ENCODE measurements around the gene SLC49A4. TPM values are rescaled to one million over a fixed set of nuclear protein-coding genes. Genes with fewer than 3 reads are reported as not detected.

The SLC49A4 gene
- total RNA-seq, 3 donors from 2014 or later = 1.7 to 2.0 (median 1.7) TPM

DNA sequence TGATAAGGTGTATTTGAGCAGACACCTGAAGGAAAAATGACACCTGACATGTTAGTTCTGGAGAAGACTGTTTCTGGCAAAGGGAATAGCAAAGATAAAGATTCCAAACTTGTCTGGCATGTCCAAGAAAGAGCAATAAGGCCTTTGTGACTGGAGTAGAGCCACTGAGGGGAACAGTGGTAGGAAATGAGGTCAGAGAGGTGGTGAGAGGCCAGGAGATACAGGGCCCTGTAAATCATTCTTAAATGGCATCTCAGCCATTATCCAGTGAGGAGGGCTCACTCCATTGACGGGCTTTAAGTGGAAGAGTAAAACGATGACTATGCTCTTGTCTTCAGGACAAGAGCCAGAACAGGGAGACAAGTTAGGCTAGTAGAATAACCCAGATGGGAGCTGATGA, 4.5 kb downstream of the SLC49A4 start:
- no peak for DNase-seq
- peaks cover 22% of the 10 kb centered on the region for H3K4me1 Mint-ChIP-seq (ENCODE audit: low read depth)
- ATAC-seq = no peak
- no peaks in the 10 kb centered on the region for H3K9me3 Mint-ChIP-seq
- H3K4me3 Mint-ChIP-seq = no peak overlapping the region
- H3K36me3 Mint-ChIP-seq (ENCODE audit: insufficient read depth) = peaks cover 5% of the 10 kb centered on the region
- H3K27me3 Mint-ChIP-seq (ENCODE audit: low read depth) = no peaks in the 10 kb centered on the region

DNA sequence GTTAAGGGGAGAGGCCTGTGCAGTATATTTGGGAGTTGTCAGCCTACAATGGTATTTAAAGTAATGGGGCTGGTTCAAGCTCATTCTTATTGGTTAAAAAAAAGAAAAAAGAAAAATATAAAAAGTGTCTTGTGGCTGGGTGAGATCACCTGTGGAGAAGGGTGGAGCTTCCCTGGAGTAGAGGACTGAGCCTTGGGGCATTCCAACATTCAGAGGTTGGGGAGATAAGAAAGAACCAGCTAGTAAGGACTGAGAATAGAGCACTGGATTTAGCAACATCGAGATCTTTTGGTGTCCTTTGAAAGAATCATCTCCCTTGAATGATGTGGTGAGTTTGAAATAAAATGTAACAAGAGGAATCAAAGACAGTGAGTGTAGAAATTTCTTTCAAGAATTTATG, 5.2 kb downstream of the SLC49A4 start:
- peaks cover 5% of the 10 kb centered on the region for H3K36me3 Mint-ChIP-seq (ENCODE audit: insufficient read depth)
- no peak for ATAC-seq
- no peaks in the 10 kb centered on the region for H3K27me3 Mint-ChIP-seq (ENCODE audit: low read depth)
- peaks cover 20% of the 10 kb centered on the region for H3K4me1 Mint-ChIP-seq (ENCODE audit: low read depth)
- H3K4me3 Mint-ChIP-seq = no peak overlapping the region
- no peak for DNase-seq
- no peaks in the 10 kb centered on the region for H3K9me3 Mint-ChIP-seq

DNA sequence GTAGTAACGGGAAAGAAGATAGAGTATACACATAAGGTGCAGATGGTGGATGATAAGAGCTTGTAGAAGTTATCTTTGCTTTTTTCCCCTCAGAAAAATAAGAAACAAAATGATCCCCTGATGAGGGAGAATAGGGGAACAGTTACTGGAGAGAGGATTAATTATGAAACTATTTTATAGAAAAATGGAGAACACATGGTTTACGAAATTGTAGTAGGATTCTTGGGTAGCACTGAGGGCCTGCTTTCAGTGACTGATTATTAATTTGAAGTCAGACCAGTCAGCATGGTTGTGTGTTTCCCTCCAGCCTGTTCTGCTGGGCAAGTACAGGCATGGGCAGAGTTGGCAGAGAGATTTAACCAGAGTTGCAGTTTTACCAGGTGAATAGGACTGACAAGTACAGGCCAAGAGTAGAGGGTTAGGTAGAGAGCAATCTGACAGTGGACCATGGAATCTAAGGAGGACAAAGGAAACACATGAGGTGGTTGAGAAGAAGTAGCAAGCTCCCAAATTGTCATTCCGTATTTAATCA, 5.9 kb downstream of the SLC49A4 start:
- Mint-ChIP-seq H3K27me3 (ENCODE audit: low read depth) (no peaks in the 10 kb centered on the region), H3K4me3 (no peak overlapping the region), H3K4me1 (ENCODE audit: low read depth) (peaks cover 17% of the 10 kb centered on the region), H3K36me3 (ENCODE audit: insufficient read depth) (peaks cover 5% of the 10 kb centered on the region), H3K9me3 (no peaks in the 10 kb centered on the region)
- no peak for ATAC-seq
- DNase-seq = no peak

DNA sequence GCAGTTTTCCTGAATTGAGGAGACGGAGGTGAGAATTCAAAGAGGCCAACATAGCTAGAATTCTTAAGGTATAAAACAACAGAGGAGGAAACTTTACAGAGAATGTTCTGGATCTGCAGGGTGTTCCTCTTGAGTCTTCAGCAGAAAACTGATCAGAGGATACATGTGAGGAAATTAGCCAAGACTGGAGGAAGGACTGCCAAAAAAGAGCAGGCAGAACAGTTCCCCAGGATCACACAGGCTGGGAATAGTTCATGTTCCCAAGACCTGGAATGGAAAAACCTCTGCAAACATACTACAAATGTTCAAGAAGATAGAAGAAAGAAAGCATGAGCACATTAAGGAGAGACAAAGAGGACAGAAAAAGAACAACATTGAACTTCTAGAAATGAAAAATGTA, 7.5 kb downstream of the SLC49A4 start:
- H3K4me1 Mint-ChIP-seq (ENCODE audit: low read depth) = peaks cover 1% of the 10 kb centered on the region
- ATAC-seq (no peak), DNase-seq (no peak)
- H3K27me3 Mint-ChIP-seq (ENCODE audit: low read depth) = no peaks in the 10 kb centered on the region
- H3K36me3 Mint-ChIP-seq (ENCODE audit: insufficient read depth) = peaks cover 6% of the 10 kb centered on the region
- H3K9me3 Mint-ChIP-seq = no peaks in the 10 kb centered on the region
- H3K4me3 Mint-ChIP-seq = no peak overlapping the region

DNA sequence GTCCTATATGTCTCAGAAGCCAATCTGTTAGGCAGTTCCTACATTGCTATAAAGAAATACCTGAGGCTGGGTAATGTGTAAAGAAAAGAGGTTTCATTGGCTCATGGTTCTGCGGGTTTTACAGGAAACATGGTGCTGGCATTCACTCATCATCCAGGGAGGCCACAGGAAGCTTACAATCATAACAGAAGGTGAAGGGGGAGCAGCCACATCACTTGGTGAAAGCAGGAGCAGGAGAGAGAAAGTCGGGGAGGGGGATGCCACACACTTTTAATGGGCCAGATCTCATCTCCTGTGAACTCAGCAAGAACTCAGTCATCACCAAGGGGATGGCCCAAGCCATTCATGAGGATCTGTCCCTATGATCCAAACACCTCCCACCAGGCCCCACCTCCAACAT, 9.1 kb downstream of the SLC49A4 start:
- no peaks in the 10 kb centered on the region for H3K27me3 Mint-ChIP-seq (ENCODE audit: low read depth)
- H3K9me3 Mint-ChIP-seq = no peaks in the 10 kb centered on the region
- no peak for ATAC-seq
- DNase-seq = no peak
- no peak overlapping the region for H3K4me3 Mint-ChIP-seq
- no peaks in the 10 kb centered on the region for H3K4me1 Mint-ChIP-seq (ENCODE audit: low read depth)
- H3K36me3 Mint-ChIP-seq (ENCODE audit: insufficient read depth) = peaks cover 15% of the 10 kb centered on the region

DNA sequence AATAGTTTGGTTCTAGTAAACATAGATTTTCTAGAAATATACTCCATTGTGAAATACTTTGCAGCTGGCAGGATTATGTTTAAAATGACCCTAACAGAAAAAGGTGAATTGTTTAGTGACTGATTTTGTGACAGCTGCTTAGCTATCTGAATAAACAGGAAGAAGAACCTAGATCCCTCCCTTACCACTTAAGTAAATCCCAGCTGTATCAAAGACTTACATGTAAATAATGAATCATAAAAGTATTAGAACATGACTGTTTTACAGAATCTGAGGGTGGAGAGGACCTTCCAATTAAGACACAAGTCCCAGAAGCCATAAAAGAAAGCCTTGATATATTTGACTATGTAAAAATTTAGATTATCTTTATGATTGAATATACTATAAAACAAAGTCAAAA, 15.9 kb downstream of the SLC49A4 start:
- peaks cover 21% of the 10 kb centered on the region for H3K36me3 Mint-ChIP-seq (ENCODE audit: insufficient read depth)
- DNase-seq (no peak), ATAC-seq (no peak)
- no peak overlapping the region for H3K4me3 Mint-ChIP-seq
- H3K27me3 Mint-ChIP-seq (ENCODE audit: low read depth) = no peaks in the 10 kb centered on the region
- H3K9me3 Mint-ChIP-seq = no peaks in the 10 kb centered on the region
- no peaks in the 10 kb centered on the region for H3K4me1 Mint-ChIP-seq (ENCODE audit: low read depth)

DNA sequence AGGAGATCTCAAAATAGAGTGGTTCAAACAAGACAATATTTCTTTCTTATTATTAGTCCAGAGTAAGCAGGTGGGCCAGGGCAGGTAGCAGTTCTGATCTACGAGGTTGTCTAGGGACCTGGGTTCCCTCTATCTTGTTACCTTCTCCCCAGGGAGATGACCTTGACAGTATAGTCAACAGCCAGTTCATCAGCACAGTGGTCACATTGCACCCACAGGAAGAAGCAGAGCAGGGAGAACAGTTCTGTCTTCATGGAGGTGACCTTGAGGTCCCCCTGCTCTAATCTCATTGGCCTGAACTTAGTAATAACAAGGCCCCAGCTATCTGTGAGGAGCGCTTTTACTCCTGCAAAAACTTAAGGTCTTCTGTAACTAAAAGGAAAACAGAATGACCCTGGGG, 21.7 kb downstream of the SLC49A4 start:
- Mint-ChIP-seq H3K4me3 (no peak overlapping the region), H3K27me3 (ENCODE audit: low read depth) (no peaks in the 10 kb centered on the region), H3K9me3 (no peaks in the 10 kb centered on the region)

DNA sequence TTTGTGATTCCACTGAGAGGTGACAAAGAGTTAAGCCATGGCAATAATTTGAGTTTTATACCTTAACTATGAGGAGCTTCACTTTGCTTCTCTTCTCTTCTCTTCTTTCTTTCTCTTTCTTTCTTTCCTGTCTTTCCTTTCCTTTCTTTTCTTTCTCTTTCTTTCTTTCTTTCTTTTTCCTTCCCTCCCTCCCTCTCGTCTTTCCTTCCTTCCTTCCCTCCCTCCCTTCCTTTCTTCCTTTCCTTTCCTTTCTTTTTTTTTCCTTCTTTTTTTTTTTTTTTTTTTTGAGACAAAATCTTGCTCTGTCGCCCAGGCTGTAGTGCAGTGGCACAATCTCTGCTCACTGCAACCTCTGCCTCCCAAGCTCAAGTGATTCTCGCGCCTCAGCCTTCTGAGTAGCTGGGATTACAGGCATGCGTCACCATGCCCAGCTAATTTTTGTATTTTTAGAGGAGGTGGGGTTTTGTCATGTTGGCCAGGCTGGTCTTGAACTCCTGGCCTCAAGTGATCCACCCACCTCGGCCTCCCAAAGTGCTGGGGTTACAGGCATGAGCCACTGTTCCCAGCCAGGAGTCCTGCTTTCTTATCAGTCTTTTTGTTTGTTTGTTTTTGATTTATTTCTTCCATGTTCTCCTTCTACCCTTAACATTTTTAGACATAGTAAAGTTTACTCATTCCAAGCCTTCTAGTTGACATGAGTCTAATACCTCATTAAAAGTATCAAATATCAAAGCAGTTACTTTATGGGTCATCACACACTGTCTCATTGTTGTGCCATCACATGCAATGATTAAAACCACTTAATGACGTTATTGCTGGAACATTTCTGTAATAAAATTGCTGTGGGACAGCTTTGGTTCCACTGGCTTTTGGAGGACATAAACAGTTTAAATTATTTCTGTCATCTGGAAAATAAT, 29.9 kb downstream of the SLC49A4 start:
- no peaks in the 10 kb centered on the region for H3K4me1 Mint-ChIP-seq (ENCODE audit: low read depth)
- DNase-seq (no peak), ATAC-seq (no peak)
- H3K36me3 Mint-ChIP-seq (ENCODE audit: insufficient read depth) = peaks cover 42% of the 10 kb centered on the region
- H3K27me3 Mint-ChIP-seq (ENCODE audit: low read depth) = no peaks in the 10 kb centered on the region
- H3K4me3 Mint-ChIP-seq = no peak overlapping the region
- no peaks in the 10 kb centered on the region for H3K9me3 Mint-ChIP-seq

More for the DNA sequence above, 21.7 kb downstream of the SLC49A4 start:
- Mint-ChIP-seq H3K4me1 (ENCODE audit: low read depth) (no peaks in the 10 kb centered on the region), H3K36me3 (ENCODE audit: insufficient read depth) (peaks cover 22% of the 10 kb centered on the region)
- no peak for DNase-seq
- ATAC-seq = no peak

DNA sequence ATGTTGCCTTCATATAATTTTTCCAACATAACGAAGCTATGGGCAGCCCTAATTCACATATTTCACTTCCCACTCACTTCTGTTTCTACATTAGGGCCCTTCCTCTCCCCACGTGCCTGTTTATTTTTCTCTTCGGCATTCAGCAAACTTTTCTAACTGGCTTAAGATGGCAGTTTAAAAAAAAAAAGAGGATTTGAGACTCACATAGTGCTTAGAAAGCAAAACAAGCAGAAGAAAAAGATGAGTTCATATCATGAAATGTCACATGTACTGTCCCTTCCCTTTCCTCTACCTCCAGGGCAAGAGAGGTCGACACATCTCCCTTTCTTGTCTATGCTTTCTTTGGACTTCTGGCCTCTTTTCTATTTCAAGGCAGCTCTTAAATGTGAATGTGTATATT, 30.6 kb downstream of the SLC49A4 start:
- Mint-ChIP-seq H3K9me3 (no peaks in the 10 kb centered on the region), H3K27me3 (ENCODE audit: low read depth) (no peaks in the 10 kb centered on the region), H3K36me3 (ENCODE audit: insufficient read depth) (peaks cover 43% of the 10 kb centered on the region), H3K4me3 (no peak overlapping the region), H3K4me1 (ENCODE audit: low read depth) (no peaks in the 10 kb centered on the region)
- no peak for ATAC-seq
- DNase-seq = no peak

DNA sequence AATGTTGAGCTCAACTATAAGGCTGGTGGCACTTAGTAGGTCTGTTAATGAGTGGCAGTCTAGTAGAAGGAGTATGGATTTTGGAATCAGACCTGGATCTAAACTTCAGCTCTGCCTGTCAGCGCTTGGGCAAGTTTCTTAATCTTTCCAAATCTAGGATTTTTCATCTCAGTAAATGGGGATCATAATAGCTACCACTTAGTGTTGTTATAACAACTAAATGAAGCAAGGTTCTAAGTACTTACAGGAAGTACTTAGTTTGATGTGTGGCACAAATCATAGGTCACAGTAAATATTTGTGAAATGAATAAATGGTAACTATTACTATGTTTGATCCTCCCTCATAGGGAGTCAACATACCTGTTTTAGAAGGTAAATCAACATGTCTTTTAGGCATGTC, 31.4 kb downstream of the SLC49A4 start:
- no peak for ATAC-seq
- no peak for DNase-seq
- Mint-ChIP-seq H3K36me3 (ENCODE audit: insufficient read depth) (peaks cover 42% of the 10 kb centered on the region), H3K9me3 (no peaks in the 10 kb centered on the region), H3K4me3 (no peak overlapping the region), H3K4me1 (ENCODE audit: low read depth) (no peaks in the 10 kb centered on the region), H3K27me3 (ENCODE audit: low read depth) (no peaks in the 10 kb centered on the region)

DNA sequence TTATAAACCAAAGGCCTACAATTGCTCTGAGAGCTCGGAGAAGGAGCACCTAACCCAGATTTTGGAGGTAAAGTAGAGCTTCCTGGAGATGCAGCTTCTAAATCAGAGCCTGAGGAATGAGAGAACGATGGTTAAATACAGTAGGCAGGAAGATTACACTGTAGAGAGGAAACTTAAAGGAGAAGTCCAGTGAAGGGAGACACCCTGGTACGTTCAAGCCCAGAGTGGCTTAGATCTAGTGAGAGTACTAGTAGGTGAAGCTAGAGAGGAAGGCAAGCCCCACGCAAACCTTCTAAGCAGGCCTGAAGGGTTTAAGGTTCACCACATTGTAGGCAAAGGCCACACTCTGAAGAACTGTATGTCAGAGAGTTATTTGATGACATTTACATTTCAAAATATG, 33.4 kb downstream of the SLC49A4 start:
- Mint-ChIP-seq H3K27me3 (ENCODE audit: low read depth) (no peaks in the 10 kb centered on the region), H3K9me3 (no peaks in the 10 kb centered on the region), H3K36me3 (ENCODE audit: insufficient read depth) (peaks cover 41% of the 10 kb centered on the region), H3K4me3 (no peak overlapping the region), H3K4me1 (ENCODE audit: low read depth) (no peaks in the 10 kb centered on the region)
- ATAC-seq (no peak), DNase-seq (no peak)

DNA sequence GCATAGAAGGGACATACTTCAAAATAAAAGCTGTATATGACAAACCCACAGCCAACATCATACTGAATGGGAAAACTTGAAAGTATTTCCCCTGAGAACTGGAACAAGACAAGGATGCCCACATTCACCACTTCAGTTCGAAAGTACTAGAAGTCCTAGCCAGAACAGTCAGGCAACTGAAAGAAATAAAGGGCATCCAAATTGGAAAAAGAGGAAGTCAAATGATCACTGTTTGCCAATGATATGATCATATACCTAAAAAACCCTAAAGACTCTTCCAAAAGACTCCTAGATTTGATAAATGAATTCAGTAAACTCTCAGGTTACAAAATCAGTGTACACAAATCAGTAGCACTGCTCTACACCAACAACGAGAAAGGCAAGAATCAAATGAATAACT, 40.7 kb downstream of the SLC49A4 start:
- DNase-seq (no peak), ATAC-seq (no peak)
- no peaks in the 10 kb centered on the region for H3K27me3 Mint-ChIP-seq (ENCODE audit: low read depth)
- H3K4me3 Mint-ChIP-seq = no peak overlapping the region
- H3K4me1 Mint-ChIP-seq (ENCODE audit: low read depth) = no peaks in the 10 kb centered on the region
- H3K36me3 Mint-ChIP-seq (ENCODE audit: insufficient read depth) = peaks cover 32% of the 10 kb centered on the region
- H3K9me3 Mint-ChIP-seq = peaks cover 2% of the 10 kb centered on the region

DNA sequence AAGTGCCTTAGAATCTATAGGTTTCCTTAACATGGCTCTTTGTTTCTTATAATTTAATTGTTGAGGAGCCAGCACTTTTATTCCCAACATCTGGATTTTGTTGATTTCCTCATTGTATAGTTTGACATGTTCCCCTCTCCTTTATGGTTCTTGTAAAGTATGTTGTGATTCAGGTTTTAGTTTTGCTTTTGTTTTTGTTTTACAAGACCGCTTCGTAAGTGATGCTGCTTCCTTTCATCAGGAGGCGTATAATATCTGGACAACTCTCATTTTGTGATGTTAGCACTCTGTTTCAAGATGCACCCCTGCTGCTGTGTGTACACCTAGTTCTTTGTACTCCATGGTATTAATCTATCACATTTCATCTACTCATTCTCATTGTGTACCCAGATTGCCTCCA, 48.7 kb downstream of the SLC49A4 start:
- H3K4me1 Mint-ChIP-seq (ENCODE audit: low read depth) = peaks cover 7% of the 10 kb centered on the region
- peaks cover 18% of the 10 kb centered on the region for H3K36me3 Mint-ChIP-seq (ENCODE audit: insufficient read depth)
- H3K27me3 Mint-ChIP-seq (ENCODE audit: low read depth) = no peaks in the 10 kb centered on the region
- H3K9me3 Mint-ChIP-seq = no peaks in the 10 kb centered on the region
- no peak for ATAC-seq
- no peak for DNase-seq
- peak overlapping the region; percentile 33 for H3K4me3 Mint-ChIP-seq

DNA sequence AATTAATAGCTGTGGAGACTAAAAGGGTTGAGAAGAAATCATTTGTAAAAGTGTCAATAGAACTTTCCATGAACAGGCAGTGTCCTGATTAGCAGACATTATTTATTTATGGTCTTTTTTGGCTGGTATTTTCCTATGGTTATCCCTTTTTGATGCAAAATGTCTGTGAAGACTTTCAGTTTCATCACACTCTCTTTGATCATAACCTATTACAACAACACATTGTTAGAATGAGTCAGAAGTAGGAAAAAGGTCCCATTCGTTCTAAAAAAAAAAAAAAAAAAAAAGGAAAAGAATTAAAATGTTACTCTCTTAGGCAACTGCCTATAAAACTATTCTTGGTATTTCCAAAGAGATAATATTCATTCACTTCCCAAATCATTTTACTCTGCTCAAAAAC, 62.1 kb downstream of the SLC49A4 start:
- H3K27me3 Mint-ChIP-seq (ENCODE audit: low read depth) = no peaks in the 10 kb centered on the region
- H3K36me3 Mint-ChIP-seq (ENCODE audit: insufficient read depth) = peaks cover 15% of the 10 kb centered on the region
- no peak overlapping the region for H3K4me3 Mint-ChIP-seq
- H3K9me3 Mint-ChIP-seq = no peaks in the 10 kb centered on the region
- no peak for ATAC-seq
- peaks cover 3% of the 10 kb centered on the region for H3K4me1 Mint-ChIP-seq (ENCODE audit: low read depth)
- DNase-seq = no peak

DNA sequence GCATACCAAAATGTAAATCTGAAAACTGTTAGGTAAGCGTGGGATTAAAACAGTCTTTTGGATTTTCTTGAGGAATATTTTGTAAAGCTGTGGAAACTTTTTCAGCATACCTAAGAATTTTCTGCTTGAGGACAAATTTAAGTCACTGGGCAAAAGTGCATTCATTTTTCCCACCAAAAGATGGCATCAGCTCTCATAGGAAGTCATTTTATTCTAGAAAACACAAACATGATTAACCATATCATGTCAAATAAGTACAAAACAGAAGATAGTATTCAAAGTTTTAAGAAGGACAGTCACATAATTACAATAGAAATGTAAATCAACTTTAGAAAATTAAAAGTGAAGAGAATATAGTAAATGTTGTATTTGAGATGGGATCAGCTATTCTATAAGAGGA, 63.5 kb downstream of the SLC49A4 start:
- Mint-ChIP-seq H3K4me3 (no peak overlapping the region), H3K36me3 (ENCODE audit: insufficient read depth) (peaks cover 13% of the 10 kb centered on the region), H3K9me3 (no peaks in the 10 kb centered on the region), H3K4me1 (ENCODE audit: low read depth) (peaks cover 3% of the 10 kb centered on the region), H3K27me3 (ENCODE audit: low read depth) (no peaks in the 10 kb centered on the region)
- no peak for DNase-seq
- no peak for ATAC-seq

Measured in activated T-cell treated with anti-CD3 and anti-CD28 coated beads, Interleukin-2, amount 50 U/mL, for 4 hours (primary cell).